ENCODE measurements around the gene TMEM184B. TPM values are rescaled to one million over a fixed set of nuclear protein-coding genes. Genes with fewer than 3 reads are reported as not detected.

TMEM184B gene
- total and polyA plus RNA-seq, 2 of the 8 experiments (the other 6 are each of a cell fraction or from before 2014, with no cell fraction given), result 41.6 to 81.0 TPM

DNA sequence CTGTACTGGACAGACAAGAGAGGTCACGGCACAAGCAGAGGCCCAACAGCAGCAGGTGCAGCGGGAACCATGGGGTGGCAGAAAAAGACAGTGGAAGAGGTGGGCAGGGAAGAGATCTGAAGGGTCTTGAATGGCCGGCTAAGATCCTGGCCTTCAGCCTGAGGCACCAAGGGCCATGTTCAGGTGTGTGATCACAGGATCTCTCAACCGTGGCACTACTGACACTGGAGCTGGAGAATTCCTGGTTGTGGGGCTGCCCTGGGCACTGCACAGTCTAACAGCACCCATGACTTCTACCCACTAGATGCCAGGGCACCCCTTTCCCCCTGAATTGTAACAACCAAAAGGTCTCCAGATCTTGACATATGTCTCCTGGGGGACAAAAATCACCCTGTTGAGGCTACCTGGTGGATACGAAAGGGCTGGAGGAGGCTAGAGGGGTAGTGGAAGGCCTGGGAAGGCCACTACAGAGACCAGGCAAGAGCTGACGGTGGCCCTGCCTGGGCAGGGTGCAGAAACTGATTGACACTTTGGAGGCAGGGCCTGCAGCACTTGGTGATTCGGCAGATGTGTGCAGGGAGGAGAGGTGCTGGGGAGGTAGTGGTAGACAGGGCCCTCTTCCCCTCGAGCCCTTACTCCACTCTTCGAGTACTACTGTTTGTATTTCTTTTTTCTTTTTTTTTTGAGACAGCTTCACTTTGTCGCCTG, 36.1 kb upstream of the TMEM184B start:
- Histone ChIP-seq H3K4me2 (ENCODE audit: insufficient read depth in 1 of 2, low read depth in 2 of 2, low read length in 2 of 2) (peak overlapping the region in 1 of 2 experiments; percentile 19; a peak in 1 of 4 replicates), H3K79me2 (ENCODE audit: control insufficient read depth in 1 of 2, insufficient read depth in 2 of 2, low read length in 2 of 2) (peaks cover 56 to 98% of the 10 kb centered on the region in 2 experiments), H3K4me1 (replicated peaks in 1 of 4; ENCODE audit: control insufficient read depth in 3 of 4, insufficient read depth in 4 of 4, low read length in 3 of 4) (peaks cover 5 to 28% (median 13%) of the 10 kb centered on the region in 4 experiments), H3K56ac (replicated peaks; ENCODE audit: insufficient read length, low read depth, low read length) (no peak overlapping the region), H2AFZ (ENCODE audit: low read length) (no peak overlapping the region), H2BK120ac (replicated peaks; ENCODE audit: low read depth, low read length) (no peak overlapping the region), H3K27me3 (replicated peaks in 1 of 4; ENCODE audit: control insufficient read depth in 3 of 4, extremely low read depth in 1 of 4, insufficient read depth in 3 of 4, low read length in 3 of 4) (no peaks in the 10 kb centered on the region), H2AK5ac (ENCODE audit: low read depth, low read length) (no peak overlapping the region), H3K9me3 (ENCODE audit: insufficient read depth in 2 of 2, low read depth in 1 of 2, low read length in 1 of 2) (no peaks in the 10 kb centered on the region), H2BK20ac (ENCODE audit: low read length) (no peak overlapping the region), H3K23ac (ENCODE audit: insufficient read length) (no peak overlapping the region), H3K36me3 (ENCODE audit: control insufficient read depth in 2 of 4, insufficient read depth in 4 of 4, low read length in 3 of 4) (peaks cover 22 to 70% (median 29%) of the 10 kb centered on the region in 4 experiments; a peak in 7 of 8 replicates), H3K4ac (replicated peaks; ENCODE audit: insufficient read length, low read depth, low read length) (no peak overlapping the region), H3K9ac (replicated peaks in 1 of 4; ENCODE audit: extremely low read depth in 1 of 4, low read depth in 3 of 4, low read length in 3 of 4) (no peak overlapping the region), H2BK15ac (ENCODE audit: low read length) (no peak overlapping the region), H3K14ac (ENCODE audit: insufficient read length) (no peak overlapping the region), H4K5ac (ENCODE audit: insufficient read length, low read depth, low read length) (no peak overlapping the region), H4K8ac (ENCODE audit: extremely low read depth, insufficient read depth, low read length) (no peak overlapping the region; the same call in 1 of the 2 replicates), H3K18ac (ENCODE audit: extremely low read depth, low read length) (no peak overlapping the region), H3K79me1 (ENCODE audit: low read depth, low read length) (peaks cover 30% of the 10 kb centered on the region), H3K23me2 (ENCODE audit: low read depth, low read length) (no peaks in the 10 kb centered on the region), H2BK5ac (ENCODE audit: low read depth, low read length) (peak overlapping the region; percentile 52; the same call in 1 of the 2 replicates), H4K91ac (replicated peaks; ENCODE audit: insufficient read length, low read length) (no peak overlapping the region), H3K27ac (ENCODE audit: low read depth, low read length) (no peak overlapping the region), H4K20me1 (replicated peaks in 1 of 2; ENCODE audit: control insufficient read depth in 1 of 2, insufficient read depth in 2 of 2, low read length in 2 of 2) (peaks cover 64 to 67% of the 10 kb centered on the region in 2 experiments), H3K4me3 (ENCODE audit: extremely low read depth in 1 of 4, insufficient read depth in 2 of 4, low read depth in 3 of 4, low read length in 4 of 4) (no peak overlapping the region), H2BK12ac (ENCODE audit: low read depth, low read length) (no peak overlapping the region)
- CTCF ChIA-PET (ENCODE audit: partially characterized antibody), result interaction anchor here (0.6 to 4.9 kb wide), 7 partner anchors 10 to 418 kb away, joined by 3 to 43 read pairs (median 4); no protein-coding TSS in a partner anchor
- TF ChIP-seq YY1 (IDR thresholded peaks at IDR 0.05; ENCODE audit: low read depth, low read length), result no peak
- no peak for TF ChIP-seq EGR1 (IDR thresholded peaks at IDR 0.05; ENCODE audit: borderline replicate concordance, low read depth, low read length)
- peak in 1 of 2 experiments; percentile 31; a peak in 1 of 3 replicates for TF ChIP-seq POLR2A (IDR thresholded peaks at IDR 0.05; ENCODE audit: control extremely low read depth in 1 of 2, low read depth in 2 of 2, low read length in 2 of 2)
- FAIRE-seq (no peak), DNase-seq (ENCODE audit: low read depth in 1 of 2, low spot score in 2 of 2) (no peak)
- WGBS, 2 experiments (ENCODE audit: extremely low coverage in 1 of 2, insufficient coverage in 1 of 2, insufficient read length in 1 of 2, insufficient replicate concordance in 2 of 2, low coverage in 1 of 2, low lambda C conversion rate in 2 of 2, missing lambda C conversion rate in 1 of 2), result 87% methylated on average over 9 of the region's 10 CpGs; no CpG with 5 or more reads in 1 of the 2 experiments
- POLR2A ChIA-PET (ENCODE audit: partially characterized antibody), result interaction anchor here (0.6 to 7.6 kb wide), 8 partner anchors 9 to 702 kb away, joined by 3 to 77 read pairs (median 5); no protein-coding TSS in a partner anchor
